LNCaP clone FGC (cell line): ENCODE data around the gene STRADA.

Source experiments
- DNase-seq: peaks from one replicate; pipeline ENCODE4 v3.0.0-alpha.2; 2011; ENCODE audit warnings: low read depth
- H3K4me3 ChIP-seq: 2 replicates; pipeline ENCODE4 v1.5.1; 2011; ENCODE audit warnings: mild to moderate bottlenecking, low read depth, low read length, control low read depth
- CTCF ChIP-seq: IDR thresholded peaks from 2 replicates; pipeline ENCODE4 v1.5.1; 2012; ENCODE audit warnings: mild to moderate bottlenecking; ENCODE audit not compliant: control insufficient read depth, insufficient read depth; ENCODE audit errors: extremely low read depth

STRADA gene

GRCh38 chr17:63701868-63702720 is 39.5 kb downstream of the STRADA start:
- no peak overlapping the region for H3K4me3 ChIP-seq
- no peak for TF ChIP-seq CTCF

GRCh38 chr17:63701456-63701820 is 40.2 kb downstream of the STRADA start:
- DNase-seq, result no peak
- TF ChIP-seq CTCF, result no peak
- no peak overlapping the region for H3K4me3 ChIP-seq

More at GRCh38 chr17:63701868-63702720, 39.5 kb downstream of the STRADA start:
- no peak for DNase-seq

GRCh38 chr17:63700528-63701455 is 40.8 kb downstream of the STRADA start:
- H3K4me3 ChIP-seq, result no peak overlapping the region
- no peak for TF ChIP-seq CTCF
- no peak for DNase-seq

GRCh38 chr17:63699638-63700527 is 41.7 kb downstream of the STRADA start, which contains the start of gene LIMD2:
Gene LIMD2, minus strand, starts transcription at chr17:63700125. Its CDS starts 827 bp downstream, at chr17:63699298.
- TF ChIP-seq CTCF, result 0 out of 2 replicates have a peak, but pooled peaks have one; percentile 6
- no peak for DNase-seq
- H3K4me3 ChIP-seq, result peak within 1 kb of the TSS; percentile 32

- DNase-seq, result no peak
- H3K4me3 ChIP-seq, result 0 out of 2 replicates have a peak overlapping the region, but pooled peaks have one; percentile 15
- no peak for TF ChIP-seq CTCF
These were observed 42.5 kb downstream of the STRADA start for GRCh38 chr17:63698886-63699637.

GRCh38 chr17:63698381-63698885 is 43.2 kb downstream of the STRADA start:
- H3K4me3 ChIP-seq, result no peak overlapping the region
- no peak for DNase-seq
- no peak for TF ChIP-seq CTCF
